ENCODE results near the gene RAPGEF2. TPM values are rescaled to one million over a fixed set of nuclear protein-coding genes. Genes with fewer than 3 reads are reported as not detected.
"Not testable (repeated sequence)": the region's sequence is repeated elsewhere in the genome, so short reads cannot be mapped to it uniquely, and the experiment has no call there.

The RAPGEF2 gene
- total RNA-seq, 4 donors from 2014 or later: 14.1 to 30.5 (median 21.4) TPM

- no peaks in the 10 kb centered on the region for H3K27me3 ChIP-seq
- H3K9me3 ChIP-seq: no peaks in the 10 kb centered on the region
- H3K27ac ChIP-seq: no peak overlapping the region
- no peaks in the 10 kb centered on the region for H3K36me3 ChIP-seq
- no peak for TF ChIP-seq CTCF (IDR thresholded peaks at IDR 0.05)
- TF ChIP-seq POLR2A (IDR thresholded peaks at IDR 0.05): no peak
- no peaks in the 10 kb centered on the region for H3K4me1 ChIP-seq
- intact Hi-C loops (cut with DNase I): no loop called here
- H3K4me3 ChIP-seq: no peak overlapping the region
- 82 to 85% methylated on average over 4 of the region's 4 CpGs for WGBS, 2 donors
- DNase-seq: no peak
Measured at GRCh38 chr4:159090255-159090654, 12.6 kb upstream of the RAPGEF2 start.

- H3K9me3 ChIP-seq; H3K27me3 ChIP-seq; intact Hi-C loops (cut with DNase I); H3K27ac ChIP-seq; H3K4me1 ChIP-seq; H3K36me3 ChIP-seq; DNase-seq; H3K4me3 ChIP-seq: not testable (repeated sequence)
- 83 to 87% methylated on average over 4 of the region's 11 CpGs for WGBS, 2 donors
Measured at GRCh38 chr4:159094156-159094555, 8.7 kb upstream of the RAPGEF2 start.

GRCh38 chr4:159096434-159096833, 6.4 kb upstream of the RAPGEF2 start:
- Histone ChIP-seq H3K4me3 (no peak overlapping the region), H3K4me1 (no peaks in the 10 kb centered on the region), H3K27me3 (no peaks in the 10 kb centered on the region), H3K27ac (no peak overlapping the region), H3K9me3 (no peaks in the 10 kb centered on the region), H3K36me3 (no peaks in the 10 kb centered on the region)
- no peak for DNase-seq
- TF ChIP-seq CTCF (IDR thresholded peaks at IDR 0.05) (no peak), POLR2A (IDR thresholded peaks at IDR 0.05) (no peak)
- intact Hi-C loops (cut with DNase I): no loop called here
- WGBS, 2 donors: 68 to 83% methylated on average over 3 of the region's 3 CpGs

- Histone ChIP-seq H3K27ac (no peak overlapping the region), H3K4me1 (peaks cover 0 to 3% (median under 1%) of the 10 kb centered on the region in 3 donors), H3K9me3 (no peaks in the 10 kb centered on the region), H3K27me3 (no peaks in the 10 kb centered on the region), H3K4me3 (no peak overlapping the region), H3K36me3 (no peaks in the 10 kb centered on the region)
- no peak for TF ChIP-seq CTCF (IDR thresholded peaks at IDR 0.05)
- no peak for TF ChIP-seq POLR2A (IDR thresholded peaks at IDR 0.05)
- WGBS, 2 donors: 55 to 61% methylated on average over 1 of the region's 1 CpG
- intact Hi-C loops (cut with DNase I): no loop called here
- no peak for DNase-seq
Measured at GRCh38 chr4:159097144-159097543, 5.7 kb upstream of the RAPGEF2 start.

GRCh38 chr4:159097785-159098184, 5.1 kb upstream of the RAPGEF2 start:
- Histone ChIP-seq H3K27me3 (no peaks in the 10 kb centered on the region), H3K36me3 (no peaks in the 10 kb centered on the region), H3K4me3 (no peak overlapping the region), H3K27ac (no peak overlapping the region), H3K4me1 (peaks cover 0 to 8% (median 4%) of the 10 kb centered on the region in 3 donors), H3K9me3 (no peaks in the 10 kb centered on the region)
- no peak for DNase-seq
- 14 to 33% methylated on average over 1 of the region's 1 CpG for WGBS, 2 donors
- no peak for TF ChIP-seq CTCF (IDR thresholded peaks at IDR 0.05)
- no peak for TF ChIP-seq POLR2A (IDR thresholded peaks at IDR 0.05)
- intact Hi-C loops (cut with DNase I): no loop called here

- Histone ChIP-seq H3K27me3 (no peaks in the 10 kb centered on the region), H3K27ac (no peak overlapping the region), H3K9me3 (no peaks in the 10 kb centered on the region), H3K4me3 (no peak overlapping the region), H3K4me1 (peaks cover 0 to 8% (median 4%) of the 10 kb centered on the region in 3 donors), H3K36me3 (no peaks in the 10 kb centered on the region)
- intact Hi-C loops (cut with DNase I): no loop called here
- TF ChIP-seq POLR2A (IDR thresholded peaks at IDR 0.05) (no peak), CTCF (IDR thresholded peaks at IDR 0.05) (no peak)
- DNase-seq: no peak
Measured at GRCh38 chr4:159098482-159099127, 4.3 kb upstream of the RAPGEF2 start.
